ENCODE data around the gene SV2A. TPM values are rescaled to one million over a fixed set of nuclear protein-coding genes. Genes with fewer than 3 reads are reported as not detected.

Gene SV2A
- total RNA-seq, 1 experiment from 2014 or later = not detected

GRCh38 chr1:149885339-149886120, 32.1 kb downstream of the SV2A start:
- Mint-ChIP-seq H3K27me3 (ENCODE audit: insufficient read depth, unreplicated experiment) (no peaks in the 10 kb centered on the region), H3K4me1 (ENCODE audit: insufficient read depth, unreplicated experiment) (no peaks in the 10 kb centered on the region), H3K36me3 (ENCODE audit: insufficient read depth, unreplicated experiment) (no peaks in the 10 kb centered on the region), H3K27ac (ENCODE audit: low read depth, unreplicated experiment) (no peak overlapping the region), H3K9me3 (ENCODE audit: unreplicated experiment) (no peaks in the 10 kb centered on the region), H3K4me3 (ENCODE audit: unreplicated experiment) (no peak overlapping the region)
- CTCF ChIA-PET = interaction anchor here (0.6 to 1.3 kb wide), 5 partner anchors 8 to 631 kb away, joined by 3 to 5 read pairs (median 3); no protein-coding TSS in a partner anchor
- peak; percentile 94 for DNase-seq (ENCODE audit: unreplicated experiment)
- BruUV-seq (replicated peaks) = no TSS peak
- intact Hi-C loops (cut with micrococcal nuclease) = no loop called here
- TF ChIP-seq CTCF (IDR thresholded peaks at IDR 0.05; ENCODE audit: unreplicated experiment) = no peak
- POLR2A ChIA-PET = interaction anchor here (0.5 to 11.7 kb wide), 35 partner anchors 8 to 692 kb away, joined by 3 to 632 read pairs (median 14); partner anchors contain the start of genes ANP32E, BOLA1, MCL1 and MTMR11

- Mint-ChIP-seq H3K9me3 (ENCODE audit: unreplicated experiment) (no peaks in the 10 kb centered on the region), H3K27ac (ENCODE audit: low read depth, unreplicated experiment) (no peak overlapping the region), H3K4me1 (ENCODE audit: insufficient read depth, unreplicated experiment) (no peaks in the 10 kb centered on the region), H3K27me3 (ENCODE audit: insufficient read depth, unreplicated experiment) (no peaks in the 10 kb centered on the region), H3K4me3 (ENCODE audit: unreplicated experiment) (no peak overlapping the region), H3K36me3 (ENCODE audit: insufficient read depth, unreplicated experiment) (no peaks in the 10 kb centered on the region)
- CTCF ChIA-PET = interaction anchor here (0.5 to 1.1 kb wide), 7 partner anchors 17 to 1710 kb away, joined by 3 to 5 read pairs (median 3); no protein-coding TSS in a partner anchor
- POLR2A ChIA-PET = interaction anchor here (0.6 to 11.7 kb wide), 13 partner anchors 12 to 920 kb away, joined by 3 to 632 read pairs (median 8); partner anchors contain the start of genes ANP32E, BOLA1, MTMR11 and OTUD7B
- peak; percentile 47 for DNase-seq (ENCODE audit: unreplicated experiment)
- no TSS peak for BruUV-seq (replicated peaks)
- intact Hi-C loops (cut with micrococcal nuclease) = no loop called here
- no peak for TF ChIP-seq CTCF (IDR thresholded peaks at IDR 0.05; ENCODE audit: unreplicated experiment)
Measured at GRCh38 chr1:149884433-149885338, 33.0 kb downstream of the SV2A start.

- H3K4me3 Mint-ChIP-seq (ENCODE audit: unreplicated experiment) = no peak overlapping the region
- no peaks in the 10 kb centered on the region for H3K27me3 Mint-ChIP-seq (ENCODE audit: insufficient read depth, unreplicated experiment)
- no TSS peak for BruUV-seq (replicated peaks)
- no peaks in the 10 kb centered on the region for H3K9me3 Mint-ChIP-seq (ENCODE audit: unreplicated experiment)
- no peak for TF ChIP-seq CTCF (IDR thresholded peaks at IDR 0.05; ENCODE audit: unreplicated experiment)
- H3K36me3 Mint-ChIP-seq (ENCODE audit: insufficient read depth, unreplicated experiment) = no peaks in the 10 kb centered on the region
- CTCF ChIA-PET = interaction anchor here (0.6 to 1.1 kb wide), 4 partner anchors 10 to 285 kb away, joined by 3 to 4 read pairs (median 3); no protein-coding TSS in a partner anchor
- no peaks in the 10 kb centered on the region for H3K4me1 Mint-ChIP-seq (ENCODE audit: insufficient read depth, unreplicated experiment)
- no peak for DNase-seq (ENCODE audit: unreplicated experiment)
- POLR2A ChIA-PET = interaction anchor here (1.0 to 11.7 kb wide), 7 partner anchors 12 to 181 kb away, joined by 4 to 632 read pairs (median 228); partner anchors contain the start of genes BOLA1, MTMR11, OTUD7B and SF3B4
- H3K27ac Mint-ChIP-seq (ENCODE audit: low read depth, unreplicated experiment) = no peak overlapping the region
- intact Hi-C loops (cut with micrococcal nuclease) = no loop called here
Measured at GRCh38 chr1:149883598-149884247, 33.9 kb downstream of the SV2A start.
